GM19438 (cell line): ENCODE measurements around the gene SUN1.
A peak's percentile ranks its signal among the peaks of the same experiment; 100 is the strongest.
"Not testable (repeated sequence)": the region's sequence is repeated elsewhere in the genome, so short reads cannot be mapped to it uniquely, and the experiment has no call there.

Experiments used
- ATAC-seq: cut with Tn5 transposase; IDR thresholded peaks from one replicate; pipeline ENCODE4 v1.9.1; 2021; ENCODE audit warnings: low read depth; ENCODE audit not compliant: unreplicated experiment

Gene SUN1

GRCh38 chr7:832167-832967, at the start of gene SUN1:
TSS of gene SUN1 (plus strand) at chr7:832476. CDS start at chr7:832525, 49 bp downstream.
- ATAC-seq, result peak; percentile 40

DNA sequence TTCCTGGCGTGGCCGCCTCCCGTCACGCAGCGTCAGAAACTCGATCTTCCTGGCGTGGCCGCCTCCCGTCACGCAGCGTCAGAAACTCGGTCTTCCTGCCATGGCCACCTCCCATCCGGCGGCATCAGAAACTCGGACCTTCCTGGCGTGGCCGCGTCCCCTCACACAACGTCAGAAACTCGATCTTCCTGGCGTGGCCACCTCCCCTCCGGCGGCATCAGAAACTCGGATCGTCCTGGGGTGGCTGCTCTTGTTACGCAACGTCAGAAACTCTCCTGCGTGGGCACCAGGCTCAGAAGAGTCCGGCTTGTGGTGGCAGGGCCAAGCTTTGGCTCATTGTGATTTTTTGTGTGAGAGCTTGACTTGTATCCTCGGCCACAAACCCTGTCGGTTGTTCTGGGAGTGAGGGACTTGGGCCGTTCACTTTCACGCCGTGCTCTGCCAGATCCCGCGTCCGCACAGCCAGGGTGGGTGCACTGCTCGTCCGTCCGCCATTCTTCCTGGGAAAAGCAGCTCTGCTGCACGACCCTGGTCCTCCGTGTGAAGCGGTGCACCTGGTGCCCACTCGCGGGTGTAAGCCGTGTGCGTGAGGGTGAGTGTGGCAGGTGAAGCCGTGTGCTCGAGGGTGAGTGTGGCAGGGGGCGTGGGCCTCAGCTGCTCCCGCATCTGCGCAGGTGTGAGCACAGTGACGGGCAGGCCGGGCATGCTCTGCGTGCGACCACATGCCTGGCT, 49.4 kb upstream of the SUN1 start:
- ATAC-seq, result no peak

GRCh38 chr7:783556-784490, 48.5 kb upstream of the SUN1 start:
- ATAC-seq, result no peak

DNA sequence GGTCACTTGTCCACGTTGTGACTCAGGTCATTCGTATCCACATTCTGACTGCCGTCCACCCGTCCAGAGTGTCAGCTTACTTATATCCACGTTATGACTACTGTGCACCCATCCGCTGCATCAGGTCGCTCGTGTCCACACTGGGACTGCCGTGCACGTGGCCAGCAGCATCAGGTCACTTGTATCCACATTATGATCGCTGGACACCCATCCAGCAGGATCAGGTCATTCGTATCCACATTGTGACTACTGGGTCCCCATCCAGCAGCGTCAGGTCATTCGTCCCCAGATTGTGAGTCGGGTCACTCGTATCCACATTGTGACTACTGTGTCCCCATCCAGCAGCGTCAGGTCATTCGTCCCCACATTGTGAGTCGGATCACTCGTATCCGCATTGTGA, 47.3 kb upstream of the SUN1 start:
- ATAC-seq, result no peak

DNA sequence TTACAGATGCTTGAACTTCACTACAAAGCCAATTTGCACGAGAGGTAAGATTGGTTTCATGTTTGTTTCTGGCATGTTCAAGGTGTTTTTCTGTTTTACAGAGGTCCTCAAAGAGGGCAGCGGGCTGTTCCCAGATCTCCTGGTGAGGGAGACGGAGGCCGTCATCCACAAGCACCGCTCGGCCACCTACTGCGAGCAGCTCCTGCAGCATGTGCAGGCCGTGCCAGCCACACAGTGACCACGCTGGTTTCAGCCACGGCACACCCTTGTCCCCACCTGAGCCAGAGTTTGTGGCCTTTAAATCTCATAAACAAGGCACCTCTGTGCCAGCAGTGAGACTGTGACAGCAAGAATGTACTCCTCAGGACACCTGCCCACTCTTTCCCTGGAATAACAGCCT, 46.9 kb upstream of the SUN1 start:
- ATAC-seq, result no peak

- ATAC-seq, result no peak
Measured at GRCh38 chr7:786472-787255, 45.6 kb upstream of the SUN1 start.

DNA sequence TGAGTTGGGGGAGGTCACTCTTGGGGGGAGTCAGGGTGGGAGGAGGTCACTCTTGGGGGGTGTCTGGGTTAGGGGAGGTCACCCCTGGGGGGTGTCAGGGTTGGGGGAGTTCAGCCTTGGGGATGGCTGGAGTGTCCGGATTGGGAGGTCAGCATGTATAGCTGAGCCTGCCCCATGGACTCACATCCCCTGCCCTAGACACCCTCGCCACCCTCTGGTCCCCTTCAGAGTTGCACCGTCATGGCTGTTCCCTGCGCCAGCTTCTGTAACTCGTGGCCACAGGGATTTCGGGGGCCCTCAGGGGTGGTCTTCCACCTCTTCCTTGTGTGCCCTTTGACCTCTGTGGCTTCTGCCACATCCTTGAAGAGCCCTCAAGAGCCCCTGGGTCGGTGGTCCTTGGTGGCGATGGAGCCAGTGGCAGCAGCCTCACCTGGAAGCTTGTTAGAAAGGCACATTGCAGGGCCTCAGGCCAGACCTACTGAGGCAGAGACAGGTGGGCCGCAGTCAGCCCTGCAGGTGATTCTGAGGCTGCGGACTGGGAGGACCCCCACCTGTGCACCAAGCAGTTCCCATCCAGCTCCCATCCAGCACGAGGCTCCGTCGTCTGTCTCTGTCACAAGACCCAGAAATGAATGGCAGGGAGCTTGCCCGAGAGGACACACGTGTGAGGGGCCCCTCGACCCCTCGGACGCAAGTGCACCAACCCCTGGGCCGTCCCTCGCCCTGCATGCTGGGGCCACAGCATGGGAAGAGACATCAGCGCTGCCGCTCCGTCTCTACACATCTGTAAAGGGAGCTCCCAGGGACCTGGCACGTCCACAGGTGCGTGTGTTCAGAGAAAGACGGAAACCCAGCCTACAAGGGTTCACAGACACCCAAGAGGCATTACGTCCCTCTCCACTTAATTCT, 44.7 kb upstream of the SUN1 start:
- ATAC-seq, result no peak

DNA sequence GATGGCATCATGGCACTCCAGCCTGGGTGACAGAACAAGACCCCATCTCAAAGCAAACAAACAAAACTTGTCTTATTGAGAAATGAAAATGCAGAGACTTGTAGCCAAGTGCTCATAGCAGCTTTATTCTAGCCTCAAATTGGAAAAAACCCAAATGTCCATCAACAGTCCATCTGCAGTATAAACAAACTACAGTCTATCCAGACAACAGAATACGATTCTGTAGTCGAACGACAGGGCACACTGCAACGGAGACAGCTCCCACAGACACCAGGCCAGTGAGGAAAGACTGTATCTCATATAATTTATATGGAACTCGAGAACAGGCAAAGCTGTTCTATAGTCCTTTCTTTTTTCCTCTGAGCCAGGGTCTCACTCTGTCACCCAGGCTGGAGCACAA, 40.8 kb upstream of the SUN1 start:
- ATAC-seq, result no peak

DNA sequence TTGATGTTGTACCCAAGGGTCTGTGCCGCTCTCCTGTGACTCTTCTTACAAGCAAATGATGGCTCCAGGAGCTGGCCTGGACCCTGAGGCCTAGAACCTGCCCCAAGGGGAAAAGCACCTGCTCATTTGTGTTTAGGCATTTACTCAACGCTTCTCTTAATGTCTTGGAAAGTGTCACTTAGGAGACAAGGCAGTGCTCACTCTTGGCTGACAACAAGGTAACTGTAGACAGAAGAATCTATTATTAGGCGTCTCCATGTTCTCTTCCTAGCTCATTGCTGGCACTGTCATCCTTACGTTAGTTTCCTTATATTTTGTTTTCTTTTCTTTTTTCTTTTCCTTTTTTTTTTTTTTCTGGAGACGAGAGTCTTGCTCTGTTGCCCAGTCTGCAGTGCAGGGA, 38.1 kb upstream of the SUN1 start:
- no peak for ATAC-seq

GRCh38 chr7:794671-795329, 37.5 kb upstream of the SUN1 start:
- no peak for ATAC-seq

DNA sequence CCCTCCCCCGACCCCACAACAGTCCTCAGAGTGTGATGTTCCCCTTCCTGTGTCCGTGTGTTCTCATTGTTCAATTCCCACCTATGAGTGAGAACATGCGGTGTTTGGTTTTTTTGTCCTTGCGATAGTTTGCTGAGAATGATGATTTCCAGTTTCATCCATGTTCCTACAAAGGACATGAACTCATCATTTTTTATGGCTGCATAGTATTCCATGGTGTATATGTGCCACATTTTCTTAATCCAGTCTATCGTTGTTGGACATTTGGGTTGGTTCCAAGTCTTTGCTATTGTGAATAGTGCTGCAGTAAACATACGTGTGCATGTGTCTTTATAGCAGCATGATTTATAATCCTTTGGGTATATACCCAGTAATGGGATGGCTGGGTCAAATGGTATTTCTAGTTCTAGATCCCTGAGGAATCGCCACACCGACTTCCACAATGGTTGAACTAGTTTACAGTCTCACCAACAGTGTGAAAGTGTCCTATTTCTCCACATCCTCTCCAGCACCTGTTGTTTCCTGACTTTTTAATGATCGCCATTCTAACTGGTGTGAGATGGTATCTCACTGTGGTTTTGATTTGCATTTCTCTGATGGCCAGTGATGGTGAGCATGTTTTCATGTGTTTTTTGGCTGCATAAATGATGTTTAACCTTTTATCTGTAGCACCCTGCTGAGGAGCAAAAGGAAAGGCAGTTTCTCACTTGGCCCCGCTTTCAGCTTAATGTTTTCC, 35.7 kb upstream of the SUN1 start:
- ATAC-seq, result not testable (repeated sequence)

DNA sequence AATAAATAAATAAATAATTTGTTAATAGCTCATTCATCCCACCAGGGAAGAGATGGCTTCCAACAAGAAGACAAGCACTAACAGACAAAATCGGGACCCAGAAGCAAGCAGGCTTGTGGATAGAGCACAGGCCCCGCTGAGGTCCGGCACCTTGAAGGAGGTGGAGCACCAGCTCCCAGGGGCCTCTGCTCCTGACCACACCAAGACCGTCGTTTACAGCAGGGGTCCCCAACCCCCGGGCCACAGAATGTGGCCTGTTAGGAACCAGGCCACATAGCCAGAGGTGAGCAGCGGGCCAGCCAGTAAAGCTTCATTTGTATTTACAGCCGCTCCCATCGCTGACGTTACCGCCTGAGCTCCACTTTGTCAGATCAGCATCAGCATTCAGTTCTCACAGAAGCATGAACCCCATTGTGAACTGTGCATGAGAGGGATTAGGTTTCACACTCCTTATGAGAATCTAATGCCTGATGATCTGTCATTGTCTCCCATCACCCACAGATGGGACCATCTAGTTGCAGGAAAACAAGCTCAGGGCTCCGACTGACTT, 33.3 kb upstream of the SUN1 start:
- ATAC-seq, result no peak

DNA sequence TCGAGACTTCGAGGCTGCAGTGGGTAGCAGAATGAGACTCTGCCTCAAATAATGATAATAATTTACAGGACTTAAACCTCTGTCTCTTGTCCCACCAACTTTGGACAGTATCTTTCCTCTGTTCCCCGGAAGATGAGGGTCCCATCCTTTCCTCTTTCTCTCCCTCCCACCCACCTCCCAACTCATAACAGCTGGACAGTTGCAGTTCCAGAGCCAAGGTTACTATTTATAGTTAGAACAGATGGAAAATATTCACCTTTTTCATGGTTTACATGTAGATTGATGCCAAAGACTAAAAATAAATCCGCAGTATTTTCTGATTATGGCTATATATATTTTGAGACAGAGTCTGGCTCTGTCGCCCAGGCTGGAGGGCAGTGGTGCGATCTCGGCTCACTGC, 31.6 kb upstream of the SUN1 start:
- ATAC-seq, result no peak

GRCh38 chr7:801351-801750, 30.9 kb upstream of the SUN1 start:
- not testable (repeated sequence) for ATAC-seq

DNA sequence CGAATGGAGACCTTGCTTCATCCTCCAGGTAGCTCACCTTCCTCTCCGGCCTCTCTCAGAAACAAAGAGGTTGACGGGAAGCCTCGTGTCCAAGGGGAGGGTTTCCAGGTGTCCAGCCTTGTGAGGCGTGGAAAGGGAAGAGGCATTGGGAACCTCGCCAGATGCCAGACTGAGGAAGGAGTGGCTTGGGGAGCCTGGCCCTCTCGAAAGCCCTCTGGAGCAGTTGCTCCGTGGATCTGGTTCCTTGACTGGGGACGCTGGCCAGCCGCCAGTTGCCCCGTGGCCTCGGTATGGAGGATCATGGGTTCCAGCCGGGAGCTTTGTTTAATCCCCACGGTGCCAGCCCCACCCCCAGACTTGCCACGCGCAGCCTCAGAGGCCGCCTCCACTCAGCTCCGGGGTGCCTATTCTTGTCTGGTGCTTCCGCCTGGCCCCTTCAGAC, 30.3 kb upstream of the SUN1 start:
- ATAC-seq, result no peak

DNA sequence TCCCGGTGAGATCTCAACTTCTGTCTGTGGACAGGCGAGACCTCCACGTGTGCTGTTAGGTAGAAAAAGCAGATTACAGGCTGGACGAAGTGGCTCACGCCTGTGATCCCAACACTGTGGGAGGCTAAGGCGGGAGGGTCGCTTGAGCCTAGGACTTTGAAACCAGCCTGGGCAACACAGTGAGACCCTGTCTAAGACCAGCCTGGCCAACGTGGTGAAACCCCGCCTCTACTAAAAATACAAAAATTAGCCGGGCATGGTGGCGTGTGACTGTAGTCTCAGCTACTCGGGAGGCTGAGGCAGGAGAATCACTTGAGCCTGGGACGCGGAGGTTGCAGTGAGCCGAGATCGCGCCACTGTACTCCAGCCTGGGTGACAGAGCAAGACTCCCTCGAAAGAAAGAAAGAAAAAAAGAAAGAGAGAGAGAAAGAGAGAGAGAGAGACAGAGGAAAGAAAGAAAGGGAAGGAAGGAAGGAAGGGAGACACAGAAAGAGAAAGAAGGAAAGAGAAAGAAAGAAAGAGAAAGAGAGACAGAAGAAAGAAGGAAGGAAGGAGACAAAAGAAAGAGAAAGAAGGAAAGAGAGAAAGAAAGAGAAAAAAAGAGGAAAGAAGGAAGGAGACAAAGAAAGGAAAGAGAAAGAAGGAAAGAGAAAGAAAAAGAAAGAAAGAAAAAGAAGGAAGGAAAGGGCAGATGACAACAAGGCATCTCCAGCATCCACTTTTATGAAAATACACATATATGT, 29.6 kb upstream of the SUN1 start:
- no peak for ATAC-seq

- no peak for ATAC-seq
Measured at GRCh38 chr7:803243-803635, 29.0 kb upstream of the SUN1 start.
